ENCODE results near the gene EYS.

DNA sequence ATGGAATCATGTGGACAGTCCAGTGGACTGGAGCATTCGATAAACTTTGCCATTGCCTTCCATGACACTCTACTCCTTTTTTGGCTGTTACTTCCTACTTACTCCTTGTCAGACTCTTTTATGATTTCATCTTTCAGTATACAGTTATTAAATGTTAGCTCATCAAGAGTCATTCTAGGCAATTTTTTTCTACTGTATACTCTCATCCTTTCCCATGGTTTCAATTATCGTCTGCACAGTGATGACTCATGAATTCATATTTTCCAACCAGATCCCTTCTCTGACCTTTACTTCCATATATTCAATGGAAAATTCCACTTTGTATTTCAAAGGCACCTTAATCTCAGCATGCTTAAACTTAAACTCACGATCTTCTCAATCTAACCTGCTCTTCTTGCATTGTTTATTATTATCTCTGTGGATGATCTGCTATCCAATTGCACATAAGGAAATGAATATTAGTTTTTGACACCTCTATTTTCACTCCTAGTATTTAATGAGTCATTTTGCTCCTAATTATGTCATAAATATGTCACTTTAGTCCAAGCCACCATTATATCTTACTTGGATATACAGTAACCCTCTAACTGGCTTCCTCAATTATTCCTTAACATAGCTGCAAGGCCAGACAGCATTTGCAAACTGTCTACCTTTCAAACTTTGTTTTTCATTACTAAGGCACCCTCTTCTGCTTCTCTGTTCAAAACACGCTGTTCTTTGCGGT is 1643.9 kb downstream of the EYS start:
- no peak for TF ChIP-seq EZH2phosphoT487 (IDR thresholded peaks at IDR 0.05; ENCODE audit: borderline replicate concordance, low read length)
- TF ChIP-seq, protein P1, sequence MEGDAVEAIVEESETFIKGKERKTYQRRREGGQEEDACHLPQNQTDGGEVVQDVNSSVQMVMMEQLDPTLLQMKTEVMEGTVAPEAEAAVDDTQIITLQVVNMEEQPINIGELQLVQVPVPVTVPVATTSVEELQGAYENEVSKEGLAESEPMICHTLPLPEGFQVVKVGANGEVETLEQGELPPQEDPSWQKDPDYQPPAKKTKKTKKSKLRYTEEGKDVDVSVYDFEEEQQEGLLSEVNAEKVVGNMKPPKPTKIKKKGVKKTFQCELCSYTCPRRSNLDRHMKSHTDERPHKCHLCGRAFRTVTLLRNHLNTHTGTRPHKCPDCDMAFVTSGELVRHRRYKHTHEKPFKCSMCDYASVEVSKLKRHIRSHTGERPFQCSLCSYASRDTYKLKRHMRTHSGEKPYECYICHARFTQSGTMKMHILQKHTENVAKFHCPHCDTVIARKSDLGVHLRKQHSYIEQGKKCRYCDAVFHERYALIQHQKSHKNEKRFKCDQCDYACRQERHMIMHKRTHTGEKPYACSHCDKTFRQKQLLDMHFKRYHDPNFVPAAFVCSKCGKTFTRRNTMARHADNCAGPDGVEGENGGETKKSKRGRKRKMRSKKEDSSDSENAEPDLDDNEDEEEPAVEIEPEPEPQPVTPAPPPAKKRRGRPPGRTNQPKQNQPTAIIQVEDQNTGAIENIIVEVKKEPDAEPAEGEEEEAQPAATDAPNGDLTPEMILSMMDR (IDR thresholded peaks at IDR 0.05; ENCODE audit: low read depth, low read length, poor library complexity, severe bottlenecking): no peak
